WI38 (cell line): ENCODE measurements around the gene IFIT1B.
A peak's percentile ranks its signal among the peaks of the same experiment; 100 is the strongest.

Experiments used
- H3K4me3 ChIP-seq: 2 replicates; pipeline ENCODE4 v1.5.1; 2011; ENCODE audit warnings: low read depth, mild to moderate bottlenecking, control low read depth, low read length
- TF ChIP-seq, protein P1 (sequence below): IDR thresholded peaks from 2 replicates; pipeline ENCODE4 v1.5.1; 2012; ENCODE audit warnings: low read depth, mild to moderate bottlenecking, control low read depth, low read length

IFIT1B gene

DNA sequence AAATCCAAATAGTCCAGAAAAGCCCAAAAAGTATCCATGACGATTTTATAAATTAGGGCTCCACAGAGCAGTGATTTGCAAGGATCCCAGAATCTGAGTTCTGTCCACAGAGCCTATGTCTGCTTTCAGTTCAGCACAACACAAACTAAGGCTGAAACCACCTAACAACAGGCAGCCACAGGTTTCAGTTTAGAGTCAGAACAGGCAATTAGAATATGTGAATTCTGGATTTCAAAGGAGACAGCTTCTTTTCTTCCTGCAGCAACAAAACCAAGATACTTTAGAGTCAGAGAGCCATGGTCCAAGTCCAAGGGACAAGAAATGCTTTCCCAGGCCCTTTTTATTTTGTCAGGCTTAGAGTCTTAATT is 26.5 kb upstream of the IFIT1B start:
- TF ChIP-seq, protein P1, sequence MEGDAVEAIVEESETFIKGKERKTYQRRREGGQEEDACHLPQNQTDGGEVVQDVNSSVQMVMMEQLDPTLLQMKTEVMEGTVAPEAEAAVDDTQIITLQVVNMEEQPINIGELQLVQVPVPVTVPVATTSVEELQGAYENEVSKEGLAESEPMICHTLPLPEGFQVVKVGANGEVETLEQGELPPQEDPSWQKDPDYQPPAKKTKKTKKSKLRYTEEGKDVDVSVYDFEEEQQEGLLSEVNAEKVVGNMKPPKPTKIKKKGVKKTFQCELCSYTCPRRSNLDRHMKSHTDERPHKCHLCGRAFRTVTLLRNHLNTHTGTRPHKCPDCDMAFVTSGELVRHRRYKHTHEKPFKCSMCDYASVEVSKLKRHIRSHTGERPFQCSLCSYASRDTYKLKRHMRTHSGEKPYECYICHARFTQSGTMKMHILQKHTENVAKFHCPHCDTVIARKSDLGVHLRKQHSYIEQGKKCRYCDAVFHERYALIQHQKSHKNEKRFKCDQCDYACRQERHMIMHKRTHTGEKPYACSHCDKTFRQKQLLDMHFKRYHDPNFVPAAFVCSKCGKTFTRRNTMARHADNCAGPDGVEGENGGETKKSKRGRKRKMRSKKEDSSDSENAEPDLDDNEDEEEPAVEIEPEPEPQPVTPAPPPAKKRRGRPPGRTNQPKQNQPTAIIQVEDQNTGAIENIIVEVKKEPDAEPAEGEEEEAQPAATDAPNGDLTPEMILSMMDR, result no peak
- H3K4me3 ChIP-seq, result no peak overlapping the region

DNA sequence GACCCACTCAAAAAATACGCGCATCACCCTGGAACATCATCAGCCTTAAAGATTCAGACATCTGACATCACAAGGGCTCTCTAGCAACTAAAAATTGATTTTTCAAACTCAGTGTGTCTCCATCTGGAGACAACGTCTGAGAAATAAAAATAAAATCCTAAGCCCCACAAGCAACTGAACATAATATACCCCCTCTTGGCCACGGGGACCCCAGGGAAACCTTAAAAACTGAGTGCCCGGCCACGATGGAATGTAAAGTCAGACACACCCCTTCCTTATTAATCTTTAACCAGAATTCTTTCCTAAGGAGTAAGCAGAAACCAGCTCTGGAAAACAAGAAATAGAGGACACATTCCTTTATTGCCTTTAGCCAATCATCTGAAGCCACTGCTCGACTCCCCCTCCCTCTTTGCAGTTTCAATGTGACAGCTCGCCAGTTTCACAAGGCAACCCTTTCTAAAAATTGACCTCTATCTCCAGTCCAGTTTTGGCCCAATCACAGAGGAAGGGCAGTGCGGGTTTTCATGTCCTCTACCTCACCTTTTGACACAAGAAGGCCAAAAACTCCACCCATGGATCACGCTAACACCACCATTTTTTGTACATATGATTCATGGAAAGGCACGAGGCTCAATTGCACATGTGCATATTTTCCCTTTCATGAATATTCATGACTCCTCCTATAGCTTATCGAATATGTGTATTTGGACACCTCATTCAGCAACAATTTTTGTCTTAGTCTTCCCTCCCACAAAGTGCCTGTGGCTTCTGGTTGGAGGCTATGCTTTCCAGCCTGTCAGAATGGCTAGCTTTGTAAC is 25.9 kb upstream of the IFIT1B start:
- TF ChIP-seq, protein P1, result no peak
- H3K4me3 ChIP-seq, result peak overlapping the region; percentile 20; the same call in 1 of the 2 replicates

DNA sequence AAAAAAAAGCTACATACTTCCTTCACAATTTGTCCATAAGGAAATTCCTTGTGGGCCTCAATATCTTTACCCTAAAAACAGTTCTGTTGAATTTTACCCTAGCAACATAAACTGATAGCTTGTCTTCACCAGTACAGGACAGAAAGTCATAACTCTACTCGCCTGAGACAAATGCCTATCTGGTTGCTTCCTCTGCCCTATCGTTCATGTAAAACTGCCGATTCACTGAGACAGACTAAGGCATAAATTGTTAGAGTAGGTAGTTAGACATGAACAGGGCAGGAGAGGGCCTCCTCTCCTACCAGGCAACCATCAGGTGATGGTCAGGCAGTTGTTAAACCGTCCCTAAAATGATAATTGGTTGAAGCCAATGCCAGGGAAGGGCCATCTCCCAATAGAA is 25.1 kb upstream of the IFIT1B start:
- H3K4me3 ChIP-seq, result no peak overlapping the region

DNA sequence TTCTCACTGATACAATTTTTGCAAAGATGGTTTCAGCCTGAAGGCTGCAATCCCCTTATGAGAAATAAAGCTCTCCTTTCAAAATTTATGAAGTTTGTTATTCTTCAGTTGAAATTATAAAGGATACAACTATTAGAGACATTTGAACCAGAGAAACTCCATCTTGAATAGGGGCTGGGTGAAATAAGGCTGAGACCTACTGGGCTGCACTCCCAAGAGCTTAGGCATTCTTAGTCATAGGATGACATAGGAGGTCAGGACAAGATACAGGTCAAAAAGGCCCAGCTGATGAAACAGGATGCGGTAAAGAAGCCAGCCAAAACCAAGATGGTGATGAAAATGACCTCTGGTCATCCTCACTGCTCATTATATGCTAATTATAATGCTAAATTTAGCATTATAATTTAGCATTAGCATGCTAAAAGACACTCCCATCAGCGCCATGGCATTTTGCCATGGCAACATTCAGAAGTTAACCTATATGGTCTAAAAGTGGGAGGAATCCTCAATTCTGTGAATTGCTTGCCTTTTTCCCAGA is 22.4 kb upstream of the IFIT1B start:
- TF ChIP-seq, protein P1, result no peak
- no peak overlapping the region for H3K4me3 ChIP-seq

More for the DNA sequence above, 25.1 kb upstream of the IFIT1B start:
- TF ChIP-seq, protein P1, result no peak

DNA sequence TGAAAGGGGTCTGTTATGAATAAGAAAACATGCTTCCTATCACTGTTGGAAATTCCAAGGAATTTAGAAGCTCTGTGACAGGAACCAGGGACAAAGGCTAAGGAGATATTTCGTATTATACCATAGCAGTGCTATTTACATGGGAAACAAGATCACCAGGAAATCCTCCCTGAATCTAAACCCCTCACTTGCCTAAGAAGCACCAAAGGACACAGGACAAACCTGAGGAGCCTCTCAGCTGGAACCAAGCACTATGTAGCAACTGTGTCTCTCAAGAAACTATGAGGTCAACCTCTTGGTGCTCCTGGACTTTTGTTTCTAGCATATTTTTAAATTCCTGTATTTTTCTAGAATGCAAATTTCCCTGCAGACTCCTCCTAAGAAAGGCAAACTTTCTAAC is 20.8 kb upstream of the IFIT1B start:
- H3K4me3 ChIP-seq, result no peak overlapping the region
- TF ChIP-seq, protein P1, result no peak

DNA sequence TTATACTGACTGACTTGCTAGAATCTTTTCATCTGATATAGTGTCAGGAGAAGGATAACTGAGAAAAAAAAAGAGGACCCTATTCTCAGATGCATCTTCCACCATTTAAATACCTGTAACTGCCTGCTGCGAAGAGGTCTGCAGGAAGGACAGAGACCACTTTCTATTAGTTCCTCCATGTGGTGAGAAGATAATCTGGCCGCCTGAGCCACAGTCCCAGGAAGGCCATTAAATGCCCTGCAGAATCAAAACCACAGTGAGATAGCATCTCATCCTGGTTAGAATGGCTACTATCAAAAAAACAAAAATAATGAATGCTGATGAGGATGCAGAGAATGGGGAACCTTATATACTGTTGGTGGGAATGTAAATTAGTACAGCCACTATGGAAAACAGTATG is 19.9 kb upstream of the IFIT1B start:
- TF ChIP-seq, protein P1, result no peak
- no peak overlapping the region for H3K4me3 ChIP-seq

DNA sequence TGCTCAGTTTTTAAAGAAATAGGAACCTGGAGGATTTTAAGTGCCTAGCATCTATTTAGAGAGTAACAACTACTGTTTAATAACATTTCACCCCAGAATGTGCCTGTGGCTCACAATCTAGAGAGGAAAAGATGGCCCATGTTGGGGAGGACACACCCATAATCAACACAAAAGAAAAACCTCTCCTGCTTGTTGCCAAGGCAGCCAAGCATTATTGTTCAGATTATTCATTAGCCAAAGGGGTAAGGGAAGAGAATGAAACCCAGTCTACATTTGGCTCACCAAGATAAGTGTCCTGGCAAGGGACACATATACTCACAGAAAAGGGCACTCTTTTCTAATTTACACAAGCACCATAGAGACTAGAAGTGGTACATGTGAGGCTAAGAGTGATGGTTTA is 17.7 kb upstream of the IFIT1B start:
- TF ChIP-seq, protein P1, result no peak

More for the DNA sequence above, 17.7 kb upstream of the IFIT1B start:
- no peak overlapping the region for H3K4me3 ChIP-seq
